ENCODE data around the gene ANXA2.
"Not testable (repeated sequence)": the region's sequence is repeated elsewhere in the genome, so short reads cannot be mapped to it uniquely, and the experiment has no call there.

Gene ANXA2

DNA sequence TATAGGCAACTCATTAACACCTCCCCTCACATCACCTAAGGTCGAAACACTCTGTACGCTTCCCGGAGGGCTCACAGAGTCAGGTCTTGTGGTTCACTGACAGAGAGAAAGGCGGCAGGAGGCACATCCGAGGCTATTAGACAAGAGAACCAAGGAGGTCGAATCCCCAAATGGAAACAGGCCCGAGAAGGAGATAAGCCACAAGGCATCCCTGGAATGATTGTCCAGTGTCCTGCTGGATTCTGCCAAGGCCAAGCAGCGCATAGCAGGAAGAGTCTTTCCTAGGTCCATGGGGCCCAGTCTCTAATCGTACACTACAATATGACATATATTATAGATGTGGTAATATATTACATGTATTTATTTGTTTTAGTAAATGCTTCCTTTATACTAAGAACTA, 58.5 kb downstream of the ANXA2 start:
- no peak for DNase-seq

DNA sequence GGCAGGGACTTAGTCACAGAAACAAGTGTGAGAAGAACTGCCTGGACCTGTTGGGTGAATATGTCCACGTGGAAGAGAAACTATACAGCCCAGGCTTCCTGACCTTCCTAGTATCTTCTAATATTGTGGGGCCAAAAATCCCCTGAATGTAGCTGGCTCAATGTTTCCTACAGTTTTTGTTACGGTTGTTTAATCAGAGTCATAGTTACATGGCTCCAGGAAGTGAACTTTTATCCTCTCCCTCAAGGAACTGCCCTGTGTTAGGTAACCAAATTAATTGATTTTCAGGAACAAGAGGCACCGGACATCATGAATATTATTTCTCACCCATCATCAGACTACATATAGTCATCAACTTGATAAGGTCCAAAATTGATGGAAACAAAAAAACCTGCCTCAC, 59.0 kb downstream of the ANXA2 start:
- DNase-seq = no peak

DNA sequence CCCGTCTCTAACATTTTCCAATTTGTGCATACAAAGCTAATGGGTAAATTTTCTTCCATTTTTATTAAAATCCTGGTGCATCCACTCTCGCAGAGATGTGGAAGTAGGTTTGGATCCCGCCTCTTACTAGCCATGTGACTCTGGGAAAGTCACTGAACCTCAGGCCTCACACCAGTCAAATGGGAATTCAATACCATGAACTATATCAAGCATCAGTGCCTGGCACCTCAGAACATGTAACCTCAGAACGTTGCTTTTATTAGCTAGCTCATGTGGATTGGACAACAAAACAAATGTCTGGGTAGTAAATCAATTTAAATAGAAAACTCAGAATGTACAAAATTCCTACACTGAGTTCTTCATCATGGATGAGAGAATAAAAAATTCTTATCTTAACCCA, 60.7 kb downstream of the ANXA2 start:
- no peak for DNase-seq

DNA sequence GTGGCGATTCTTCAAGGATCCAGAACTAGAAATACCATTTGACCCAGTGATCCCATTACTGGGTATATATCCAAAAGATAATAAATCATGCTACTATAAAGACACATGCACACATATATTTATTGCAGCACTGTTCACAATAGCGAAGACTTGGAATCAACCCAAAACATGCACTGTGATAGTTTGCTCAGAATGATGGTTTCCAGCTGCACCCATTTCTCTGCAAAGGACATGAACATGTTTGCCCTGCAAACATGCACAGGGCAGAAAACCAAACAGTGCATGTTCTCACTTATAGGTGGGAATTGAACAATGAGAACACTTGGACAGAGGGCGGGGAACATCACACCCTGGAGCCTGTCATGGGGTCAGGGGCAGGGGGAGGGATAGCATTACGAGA, 62.5 kb downstream of the ANXA2 start:
- DNase-seq = not testable (repeated sequence)

DNA sequence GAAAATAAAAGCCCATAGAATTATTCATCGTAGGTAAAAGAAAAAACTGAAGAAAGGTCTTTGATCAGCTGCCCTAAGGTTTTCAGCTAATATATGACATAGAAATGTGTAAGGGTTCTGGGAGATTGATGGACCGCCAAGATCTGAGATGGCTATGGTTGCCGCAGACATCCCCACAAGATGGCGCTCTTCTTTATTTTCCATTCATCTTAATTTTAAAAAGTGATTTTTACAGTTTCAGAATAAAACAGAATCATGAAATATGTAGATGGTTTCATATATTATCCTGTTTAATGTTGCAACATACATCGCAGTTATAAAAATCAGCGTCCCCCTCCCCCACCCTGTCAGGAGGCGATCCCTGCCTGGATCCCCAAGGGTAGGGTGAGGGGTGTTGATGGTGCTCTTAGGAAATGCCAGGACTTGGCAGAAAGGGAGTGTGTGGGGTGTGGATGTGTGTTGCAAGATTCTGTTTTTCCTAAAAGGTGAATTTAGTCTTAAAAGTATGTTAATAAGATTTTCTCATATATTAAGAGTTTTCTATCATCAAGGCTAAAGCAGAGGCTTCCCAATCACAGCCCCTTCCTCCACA, 68.8 kb downstream of the ANXA2 start:
- DNase-seq = no peak

DNA sequence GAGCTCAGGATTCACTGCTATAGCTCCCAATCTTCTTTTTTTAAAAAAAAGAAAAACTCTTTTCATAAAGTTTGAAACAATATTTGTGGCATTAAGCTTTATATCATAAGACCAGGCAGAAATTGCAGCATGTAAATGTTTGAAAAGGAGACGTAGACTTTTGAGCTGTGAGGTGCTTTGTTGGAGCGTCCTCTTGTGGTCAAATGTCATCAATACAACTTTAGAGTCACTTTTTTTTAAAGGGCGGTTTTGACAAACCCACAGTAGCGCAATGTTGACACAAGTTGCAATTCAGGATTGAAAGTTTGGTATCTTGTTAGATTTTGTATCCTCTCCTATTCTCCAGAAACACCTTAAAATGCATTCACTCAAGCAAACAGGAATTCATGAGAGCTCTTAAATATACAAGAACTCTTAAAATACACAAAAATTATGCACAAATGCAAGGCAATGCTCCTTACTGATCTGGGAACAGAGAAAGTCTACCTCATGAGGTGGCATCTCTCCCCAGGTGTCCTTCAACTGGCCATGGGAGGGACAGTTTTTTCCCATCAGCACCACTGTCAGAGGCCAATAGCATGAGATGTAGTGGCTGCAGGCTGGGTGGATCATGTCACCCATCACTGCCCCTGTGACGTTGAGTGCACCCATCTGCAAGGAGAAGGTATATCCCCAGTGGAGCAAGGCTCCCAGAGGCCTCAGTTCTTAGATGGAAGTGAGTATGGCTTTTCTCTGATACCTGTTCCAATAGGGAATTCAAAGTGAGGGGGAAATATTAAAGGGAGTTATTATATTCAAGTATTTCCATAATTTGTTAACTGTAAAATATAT, 70.7 kb downstream of the ANXA2 start:
- no peak for DNase-seq

DNA sequence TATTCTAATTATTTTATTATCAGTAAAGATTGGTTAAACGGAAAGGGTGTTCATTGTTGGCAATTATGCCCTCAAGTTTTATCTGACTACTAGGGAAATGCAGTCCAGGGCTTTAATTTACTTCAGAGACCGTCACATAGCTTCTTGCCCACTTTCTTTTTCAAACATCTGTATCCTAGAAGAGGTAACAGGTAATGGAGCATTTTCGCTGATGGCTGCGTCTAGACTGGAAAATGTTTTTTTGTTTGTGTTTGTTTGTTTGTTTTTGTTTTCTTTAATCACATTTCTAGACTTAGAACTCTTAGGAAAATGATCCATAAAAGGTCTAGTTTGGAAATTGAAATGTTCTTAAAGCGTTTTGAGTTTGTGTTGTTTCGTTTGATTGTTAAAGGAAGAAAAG, 71.4 kb downstream of the ANXA2 start:
- no peak for DNase-seq

DNA sequence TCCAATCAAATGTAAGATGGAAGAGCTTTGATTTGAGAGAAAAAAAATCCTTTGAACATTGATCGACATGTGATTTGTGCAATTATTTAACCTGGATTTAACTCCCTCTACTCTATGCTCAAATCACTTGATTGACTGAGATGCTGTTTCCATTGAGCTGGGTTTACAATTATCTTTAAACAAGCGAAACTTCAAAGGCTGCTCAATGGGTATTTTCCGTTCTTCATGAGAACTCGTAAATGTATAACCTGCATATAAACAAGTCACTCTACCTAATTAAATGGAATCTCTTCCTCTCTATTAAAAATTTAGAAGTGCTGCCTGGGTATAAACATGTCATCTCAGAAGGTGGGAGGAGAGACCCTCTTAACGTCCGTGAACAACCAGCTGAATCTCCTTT, 71.9 kb downstream of the ANXA2 start:
- DNase-seq = no peak

DNA sequence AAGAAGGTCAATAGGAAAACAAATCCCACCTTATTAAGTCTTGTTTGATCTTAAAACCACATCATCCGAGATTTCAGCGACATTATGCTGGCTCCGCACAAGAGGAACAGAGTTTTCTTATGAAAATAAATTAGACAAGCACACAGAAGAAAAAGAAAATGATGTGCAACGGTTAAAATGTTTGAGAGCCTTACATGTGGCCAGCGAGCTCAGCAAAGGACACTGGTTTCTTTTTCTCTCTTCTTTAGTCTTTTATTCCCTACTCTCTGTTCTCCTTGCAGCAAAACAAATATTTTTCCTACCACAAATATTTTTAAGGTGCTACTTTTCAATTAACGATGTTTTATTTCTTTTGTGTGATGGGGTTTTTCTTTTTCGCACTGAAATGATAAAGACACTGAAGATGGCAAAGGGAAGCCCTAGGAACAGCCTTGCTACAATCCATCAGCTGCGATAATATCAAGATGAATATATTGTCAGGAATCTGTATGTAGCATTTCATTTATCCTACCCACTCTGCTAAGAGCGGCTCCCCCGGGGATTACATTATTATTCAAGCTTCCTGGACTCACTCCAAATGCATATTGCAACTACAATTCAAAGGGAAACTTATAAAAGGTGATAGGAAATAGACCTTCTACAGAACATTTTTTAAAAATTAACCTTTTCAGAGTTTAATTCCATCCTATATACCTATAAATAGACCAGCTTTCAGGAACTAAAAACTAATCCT, 72.9 kb downstream of the ANXA2 start:
- no peak for DNase-seq

DNA sequence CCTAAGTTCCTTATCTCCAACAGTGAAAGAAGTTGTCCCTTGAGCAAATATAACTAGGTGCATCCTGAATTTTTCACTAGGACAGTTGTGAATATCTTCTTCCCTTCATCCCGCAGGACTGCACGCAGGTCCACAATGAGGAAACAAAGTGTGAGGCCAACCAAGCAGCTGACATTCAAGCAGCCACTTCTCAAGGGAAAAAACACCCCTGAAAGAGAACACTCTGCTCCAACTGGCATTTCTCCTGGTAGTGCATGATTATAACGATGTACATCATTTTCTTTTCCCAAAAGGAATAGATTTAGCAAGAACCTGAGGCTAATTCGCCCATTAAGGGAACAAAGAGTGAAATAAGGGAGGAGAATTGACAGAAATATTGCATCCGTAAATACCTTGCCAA, 74.5 kb downstream of the ANXA2 start:
- no peak for DNase-seq

DNA sequence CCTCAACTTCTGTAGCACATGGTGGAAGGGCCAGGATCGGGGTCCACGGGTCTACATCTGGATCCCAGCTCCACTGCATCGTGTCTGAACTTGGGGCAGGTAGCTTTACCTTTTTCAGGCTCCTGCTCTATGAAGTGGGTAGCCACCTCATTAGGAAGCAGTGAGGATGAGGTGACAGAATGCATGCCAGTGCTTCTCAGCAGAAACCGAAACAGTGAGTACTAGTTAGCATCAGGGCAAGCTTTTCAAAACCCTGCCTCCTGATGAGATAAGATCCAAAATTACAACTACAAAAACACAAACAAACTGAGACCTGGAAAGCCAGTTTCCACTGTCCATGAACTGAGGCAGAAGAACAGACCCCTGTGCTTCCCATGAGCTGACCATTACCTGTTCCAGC, 77.4 kb downstream of the ANXA2 start:
- no peak for DNase-seq

DNA sequence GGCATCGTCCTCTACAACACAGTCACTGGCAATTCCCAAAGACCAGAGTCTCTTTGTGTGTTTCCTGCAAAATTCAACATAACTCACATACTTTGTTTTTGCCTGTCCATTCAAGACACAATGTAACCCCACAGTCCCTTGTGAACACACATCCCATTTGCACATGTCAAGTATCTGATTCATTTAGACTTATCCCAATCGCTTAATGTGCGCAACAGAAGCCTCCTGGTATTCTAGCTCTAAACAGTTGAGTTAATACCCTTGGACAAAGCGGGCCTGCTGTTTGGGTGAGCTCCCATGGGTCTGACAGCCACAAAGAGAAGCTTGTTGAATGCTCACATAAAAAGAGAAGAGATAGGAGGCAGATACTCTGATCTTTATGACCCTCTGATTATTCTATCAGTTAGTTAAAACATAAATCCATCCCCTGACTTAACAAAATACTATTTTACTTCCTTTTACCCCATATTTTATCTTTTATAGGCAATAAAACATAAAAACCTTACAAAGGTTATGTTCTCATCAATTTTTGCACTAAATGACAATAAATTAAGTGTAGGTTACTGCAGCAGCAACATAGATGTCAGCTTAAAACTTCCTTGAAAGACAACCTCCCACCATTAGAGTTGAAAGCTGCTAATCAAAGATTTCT, 79.4 kb downstream of the ANXA2 start:
- no peak for DNase-seq

DNA sequence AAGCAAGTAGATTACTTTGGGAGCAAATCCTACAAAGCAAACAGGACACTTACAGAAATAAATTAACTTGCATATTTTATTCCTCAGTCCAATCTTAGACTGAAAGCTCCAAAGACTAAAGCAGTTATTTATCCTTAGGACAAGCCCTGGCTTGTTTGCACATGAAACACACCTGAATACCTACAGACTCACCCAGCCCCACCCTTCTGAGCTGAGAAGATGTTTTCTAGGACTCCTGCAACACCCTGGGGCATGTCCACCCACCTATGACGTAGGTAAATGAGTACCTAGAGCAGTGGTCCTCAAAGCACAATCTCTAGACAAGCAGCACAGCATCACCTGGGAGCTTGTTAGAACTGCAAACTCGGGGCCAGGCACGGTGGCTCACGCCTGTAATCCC, 80.8 kb downstream of the ANXA2 start:
- DNase-seq = no peak

DNA sequence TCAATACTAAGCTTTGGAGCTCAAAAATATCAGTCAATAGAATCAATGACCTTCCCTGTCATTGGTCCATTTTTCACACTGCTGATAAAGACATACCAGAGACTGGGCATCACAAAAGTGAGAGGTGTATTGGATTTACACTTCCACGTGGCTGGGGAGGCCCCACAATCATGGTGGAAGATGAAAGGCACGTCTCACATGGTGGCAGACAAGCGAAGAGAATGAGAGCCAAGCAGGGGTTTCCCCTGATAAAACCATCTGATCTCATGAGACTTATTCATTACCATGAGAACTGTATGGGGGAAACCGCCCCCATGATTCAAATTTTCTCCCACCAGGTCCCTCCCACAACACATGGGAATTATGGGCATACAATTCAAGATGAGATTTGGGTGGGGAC, 81.9 kb downstream of the ANXA2 start:
- DNase-seq = no peak

DNA sequence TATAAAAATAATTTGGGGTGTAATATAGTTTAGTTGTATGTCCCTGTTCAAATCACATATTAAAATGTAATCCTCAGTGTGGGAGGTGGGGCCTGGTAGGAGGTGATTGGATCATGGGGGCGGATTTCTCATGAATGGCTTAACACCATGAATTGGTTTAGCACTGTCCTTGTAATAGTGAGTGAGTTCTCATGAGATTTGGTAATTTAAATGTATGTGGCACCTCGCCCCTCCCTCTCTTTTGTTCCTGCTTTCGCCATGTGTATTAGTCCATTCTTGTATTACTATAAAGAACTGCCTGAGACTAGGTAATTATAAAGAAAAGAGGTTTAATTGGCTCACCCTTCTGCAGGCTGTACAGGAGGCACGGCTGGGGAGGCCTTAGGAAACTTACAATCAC, 83.9 kb downstream of the ANXA2 start:
- no peak for DNase-seq

DNA sequence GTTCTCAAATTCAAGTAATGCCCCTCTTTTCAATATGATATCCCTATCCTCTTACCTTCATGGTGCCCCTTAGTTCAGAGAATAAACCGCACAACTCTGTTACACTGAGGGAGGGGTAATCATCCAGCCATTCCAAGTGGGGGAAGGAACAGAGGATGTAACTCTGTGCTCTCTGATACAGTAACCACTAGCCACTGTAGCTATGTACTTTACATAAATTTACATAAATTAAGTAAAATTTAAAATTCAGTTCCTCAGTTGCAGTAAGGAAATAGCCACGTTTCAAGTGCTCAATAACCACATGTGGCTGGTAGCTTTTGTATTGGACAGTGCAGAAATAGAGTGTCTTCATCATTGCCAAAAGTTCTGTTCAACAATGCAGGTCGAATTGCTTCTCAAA, 90.8 kb downstream of the ANXA2 start:
- no peak for DNase-seq

DNA sequence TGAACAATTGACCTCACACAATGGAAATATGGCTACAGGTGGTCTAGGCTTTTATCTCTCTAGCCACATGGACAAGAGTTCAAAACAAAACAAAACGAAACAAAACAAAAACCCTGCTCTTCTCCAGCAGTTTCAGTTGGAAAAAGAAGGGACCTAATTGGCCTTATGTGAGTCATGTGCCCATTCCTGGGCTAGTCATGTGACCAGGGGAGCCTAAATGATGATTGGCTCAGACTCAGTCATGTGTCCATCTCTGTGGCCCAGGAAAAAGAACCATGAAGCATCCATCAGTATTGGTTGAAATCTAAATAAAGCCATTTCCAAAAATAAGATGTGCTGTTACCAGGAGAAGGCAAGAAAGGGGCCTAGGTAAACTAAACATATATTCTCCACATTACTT, 96.8 kb downstream of the ANXA2 start:
- DNase-seq = no peak

DNA sequence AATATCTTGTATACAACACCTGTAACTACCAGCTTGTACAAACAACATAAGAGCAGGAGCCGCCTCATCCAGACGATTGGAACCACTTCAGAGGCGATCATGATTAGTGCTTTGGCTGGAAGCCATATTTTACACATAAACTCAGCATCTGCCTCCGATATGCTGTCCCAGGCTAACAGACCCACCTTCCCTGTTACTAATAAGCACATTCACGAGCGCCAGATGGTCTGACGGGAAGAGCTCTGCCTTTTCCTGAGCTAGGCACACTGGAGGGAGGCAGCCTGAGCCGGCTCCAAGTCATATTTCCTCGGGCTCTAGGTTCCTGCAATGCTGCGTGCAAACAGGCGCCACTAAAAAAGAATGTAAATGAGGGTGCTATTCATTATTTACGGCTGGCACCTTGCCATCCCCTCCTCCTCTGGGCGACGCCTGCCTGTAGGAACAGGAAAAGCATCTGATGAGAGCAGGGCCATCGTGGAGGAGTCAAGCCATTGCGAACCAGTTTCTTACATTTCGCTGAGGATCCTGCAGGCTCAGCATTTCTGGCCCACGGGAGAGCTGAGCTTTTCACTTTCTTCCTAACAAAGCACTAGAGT, 98.2 kb downstream of the ANXA2 start:
- DNase-seq = no peak
